GM18951 (cell line): Measurements from ENCODE around the gene NAP1L4.
A peak's percentile ranks its signal among the peaks of the same experiment; 100 is the strongest.

ENCODE experiments used
- POLR2A ChIP-seq: IDR thresholded peaks from 4 replicates; pipeline ENCODE4 v1.6.1; 2011; ENCODE audit warnings: mild to moderate bottlenecking; ENCODE audit not compliant: insufficient read length, insufficient read depth; ENCODE audit errors: extremely low read depth
- in situ Hi-C: fragments of 300-500 bp; cut with MboI; formaldehyde crosslinking; loops from one replicate; pipeline ENCODE4 v1.12.0; 2022; ENCODE audit warnings: low sequenced_read_pairs, mixed read lengths, inconsistent platforms; ENCODE audit not compliant: unreplicated experiment

Gene NAP1L4

GRCh38 chr11:2929531-2929949 lies 62.6 kb downstream of the NAP1L4 start:
- in situ Hi-C loops = no loop called here
- no peak for TF ChIP-seq POLR2A

- peak; percentile 47 for TF ChIP-seq POLR2A
- in situ Hi-C loops = no loop called here
Observed at GRCh38 chr11:2928605-2929530, 63.3 kb downstream of the NAP1L4 start, which contains the start of gene PHLDA2. TSS of gene PHLDA2 (minus strand) at chr11:2929420. CDS start at chr11:2929364, 56 bp downstream.

GRCh38 chr11:2927851-2928604 lies 64.1 kb downstream of the NAP1L4 start:
- in situ Hi-C loops = no loop called here
- TF ChIP-seq POLR2A = no peak

- no peak for TF ChIP-seq POLR2A
Observed at GRCh38 chr11:2927121-2927800, 64.9 kb downstream of the NAP1L4 start.

GRCh38 chr11:2926611-2927051 lies 65.5 kb downstream of the NAP1L4 start:
- no peak for TF ChIP-seq POLR2A
- in situ Hi-C loops = no loop called here

More at GRCh38 chr11:2927121-2927800, 64.9 kb downstream of the NAP1L4 start:
- in situ Hi-C loops = no loop called here

GRCh38 chr11:2924821-2925675 lies 67.1 kb downstream of the NAP1L4 start:
- TF ChIP-seq POLR2A = no peak
- in situ Hi-C loops = no loop called here

GRCh38 chr11:2924381-2924780 lies 67.7 kb downstream of the NAP1L4 start:
- TF ChIP-seq POLR2A = no peak
- in situ Hi-C loops = no loop called here

GRCh38 chr11:2923446-2924375 lies 68.4 kb downstream of the NAP1L4 start:
- in situ Hi-C loops = no loop called here
- TF ChIP-seq POLR2A = no peak

GRCh38 chr11:2922655-2923054 lies 69.5 kb downstream of the NAP1L4 start:
- in situ Hi-C loops = no loop called here
- TF ChIP-seq POLR2A = no peak

GRCh38 chr11:2921742-2922493 lies 70.2 kb downstream of the NAP1L4 start:
- TF ChIP-seq POLR2A = no peak
- in situ Hi-C loops = no loop called here

GRCh38 chr11:2921261-2921660 lies 70.9 kb downstream of the NAP1L4 start:
- TF ChIP-seq POLR2A = no peak
- in situ Hi-C loops = no loop called here
